LNCaP clone FGC (cell line): Measurements from ENCODE around the gene BIVM.
"Not testable (repeated sequence)": the region's sequence is repeated elsewhere in the genome, so short reads cannot be mapped to it uniquely, and the experiment has no call there.

Experiments used
- DNase-seq: peaks from one replicate; pipeline ENCODE4 v3.0.0-alpha.2; 2011; ENCODE audit warnings: low read depth
- H3K4me3 ChIP-seq: 2 replicates; pipeline ENCODE4 v1.5.1; 2011; ENCODE audit warnings: mild to moderate bottlenecking, low read depth, low read length, control low read depth
- CTCF ChIP-seq: IDR thresholded peaks from 2 replicates; pipeline ENCODE4 v1.5.1; 2012; ENCODE audit warnings: mild to moderate bottlenecking; ENCODE audit not compliant: control insufficient read depth, insufficient read depth; ENCODE audit errors: extremely low read depth

BIVM gene

DNA sequence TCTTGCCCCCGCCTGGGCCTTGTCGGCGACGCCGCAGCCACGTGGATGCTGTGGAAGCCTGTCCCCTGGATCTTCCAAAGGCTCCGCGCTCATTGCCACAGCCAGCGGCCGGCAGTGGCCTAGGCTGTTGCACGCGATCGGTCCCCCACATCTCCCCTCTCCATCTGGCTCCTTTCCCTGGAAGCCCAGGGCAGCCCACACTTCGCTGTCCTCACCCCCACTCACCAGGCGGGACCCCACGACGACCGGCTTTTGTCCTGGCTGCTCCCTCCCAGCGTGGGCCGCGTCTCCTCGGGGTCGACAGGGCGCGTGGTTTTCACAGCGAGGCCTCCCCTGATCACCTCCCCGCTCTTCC lies 24.7 kb upstream of the BIVM start:
- DNase-seq = no peak
- H3K4me3 ChIP-seq = peak overlapping the region; percentile 77

DNA sequence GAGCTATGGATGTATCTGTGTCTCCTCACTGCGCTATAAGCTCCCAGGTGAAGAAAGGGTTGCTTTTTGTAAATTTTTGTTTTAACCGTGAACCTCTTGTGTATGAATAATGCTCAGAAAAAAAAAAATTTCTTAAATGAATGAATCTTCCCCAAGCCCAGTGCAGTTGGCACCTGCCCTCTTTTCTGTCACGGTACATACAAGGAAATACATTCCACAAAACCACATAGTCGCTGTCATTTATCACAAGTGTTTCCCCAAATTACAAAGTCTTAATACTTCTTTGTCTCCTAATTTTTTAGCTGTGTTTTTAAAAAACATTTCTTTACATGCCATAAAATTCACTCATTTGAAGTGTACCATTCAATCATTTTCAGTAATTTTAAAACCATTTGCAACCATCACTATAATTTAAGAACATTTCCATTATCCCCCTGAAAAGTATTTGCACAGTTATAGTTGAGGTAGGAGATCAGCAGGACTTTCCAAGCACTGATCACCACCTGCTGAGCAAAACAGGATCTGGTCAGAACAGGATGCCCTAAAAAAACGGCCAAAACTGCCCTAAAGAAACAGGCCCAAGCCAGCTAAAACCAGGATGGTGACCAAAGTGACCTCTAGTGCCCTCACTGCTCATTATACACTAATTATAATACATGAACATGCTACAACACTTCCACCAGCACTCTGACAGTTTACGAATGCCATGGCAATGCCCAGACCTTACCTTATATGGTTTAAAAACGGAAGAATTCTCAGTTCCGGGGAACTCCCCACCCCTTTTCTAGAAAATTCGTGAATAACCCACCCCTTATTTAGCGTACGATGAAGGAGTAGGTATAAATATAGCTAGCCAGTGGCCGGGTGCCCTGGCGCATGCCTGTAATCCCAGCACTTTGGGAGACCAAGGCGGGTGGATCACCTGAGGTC lies 24.1 kb upstream of the BIVM start:
- H3K4me3 ChIP-seq = no peak overlapping the region
- TF ChIP-seq CTCF = no peak
- no peak for DNase-seq

More for the DNA sequence above, 24.7 kb upstream of the BIVM start:
- no peak for TF ChIP-seq CTCF

GRCh38 chr13:102776271-102776670 lies 22.6 kb upstream of the BIVM start:
- no peak for DNase-seq
- H3K4me3 ChIP-seq = no peak overlapping the region
- TF ChIP-seq CTCF = no peak

DNA sequence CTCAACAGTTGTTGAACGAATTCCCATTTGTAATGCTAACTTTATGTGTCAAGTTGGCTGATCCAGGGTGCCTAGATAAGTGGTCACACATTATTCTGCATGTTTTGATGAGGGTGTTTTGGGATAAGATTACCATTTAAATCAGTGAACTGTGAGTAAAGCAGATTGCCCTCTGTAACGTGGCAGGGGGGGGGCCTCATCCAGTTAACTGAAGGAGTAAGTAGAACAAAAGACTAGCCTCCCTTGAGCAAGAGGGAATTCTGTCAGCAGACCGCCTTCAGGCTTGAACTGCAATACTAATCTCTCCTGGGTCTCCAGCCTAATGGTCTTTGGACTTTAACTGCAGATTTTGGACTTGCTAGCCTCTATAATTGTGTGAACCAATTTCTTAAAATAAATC lies 21.2 kb upstream of the BIVM start:
- no peak for TF ChIP-seq CTCF
- no peak for DNase-seq
- no peak overlapping the region for H3K4me3 ChIP-seq

GRCh38 chr13:102779436-102780159 lies 19.3 kb upstream of the BIVM start:
- no peak overlapping the region for H3K4me3 ChIP-seq
- TF ChIP-seq CTCF = no peak
- no peak for DNase-seq

DNA sequence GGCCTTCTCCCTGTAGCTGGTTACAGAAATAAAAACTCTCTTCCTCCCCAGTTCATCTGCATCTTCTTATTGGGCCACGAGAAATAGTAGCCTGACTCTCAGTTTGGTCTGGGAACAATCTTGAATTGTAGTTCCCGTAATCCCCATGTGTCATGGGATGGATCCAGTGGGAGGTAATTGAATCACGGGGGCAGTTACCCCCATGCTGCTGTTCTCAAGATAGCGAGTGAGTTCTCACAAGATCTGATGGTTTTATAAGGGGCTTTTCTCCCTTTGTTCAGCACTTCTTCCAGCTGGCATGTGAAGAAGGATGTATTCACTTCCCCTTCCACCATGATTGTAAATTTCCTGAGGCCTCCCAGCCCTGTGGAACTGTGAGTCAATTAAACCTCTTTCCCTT lies 18.3 kb upstream of the BIVM start:
- not testable (repeated sequence) for H3K4me3 ChIP-seq, DNase-seq

- no peak for DNase-seq
- no peak overlapping the region for H3K4me3 ChIP-seq
- no peak for TF ChIP-seq CTCF
Measured at GRCh38 chr13:102781591-102781990, 17.3 kb upstream of the BIVM start.
